HG03460 (cell line): ENCODE measurements around the gene PLA2G4E.

Experiments used
- ATAC-seq: cut with Tn5 transposase; IDR thresholded peaks from one replicate; pipeline ENCODE4 v1.9.1; 2021; ENCODE audit not compliant: unreplicated experiment

Gene PLA2G4E

DNA sequence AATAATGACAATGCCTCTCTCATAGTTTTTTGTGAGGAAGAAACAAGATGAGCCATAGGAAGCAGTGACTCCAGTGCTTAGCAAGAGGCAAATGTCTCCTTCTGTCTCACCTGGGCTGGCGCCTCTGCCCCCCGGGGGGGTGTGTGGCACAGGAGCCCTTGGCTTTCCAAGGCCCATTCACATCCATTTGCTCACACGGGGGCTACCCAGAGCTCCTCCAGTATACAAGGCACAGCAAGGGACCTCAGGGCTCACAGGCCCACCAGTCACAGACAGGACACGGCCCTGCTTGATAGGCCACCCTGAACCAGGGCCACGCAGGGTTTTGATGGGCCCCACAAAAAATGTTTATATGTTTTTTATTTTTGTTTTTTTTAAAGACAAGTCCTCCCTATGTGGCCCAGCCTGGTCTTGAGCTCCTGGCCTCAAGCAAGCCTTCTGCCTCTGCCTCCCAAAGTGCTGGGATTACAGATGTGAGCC lies 26.6 kb downstream of the PLA2G4E start:
- no peak for ATAC-seq

DNA sequence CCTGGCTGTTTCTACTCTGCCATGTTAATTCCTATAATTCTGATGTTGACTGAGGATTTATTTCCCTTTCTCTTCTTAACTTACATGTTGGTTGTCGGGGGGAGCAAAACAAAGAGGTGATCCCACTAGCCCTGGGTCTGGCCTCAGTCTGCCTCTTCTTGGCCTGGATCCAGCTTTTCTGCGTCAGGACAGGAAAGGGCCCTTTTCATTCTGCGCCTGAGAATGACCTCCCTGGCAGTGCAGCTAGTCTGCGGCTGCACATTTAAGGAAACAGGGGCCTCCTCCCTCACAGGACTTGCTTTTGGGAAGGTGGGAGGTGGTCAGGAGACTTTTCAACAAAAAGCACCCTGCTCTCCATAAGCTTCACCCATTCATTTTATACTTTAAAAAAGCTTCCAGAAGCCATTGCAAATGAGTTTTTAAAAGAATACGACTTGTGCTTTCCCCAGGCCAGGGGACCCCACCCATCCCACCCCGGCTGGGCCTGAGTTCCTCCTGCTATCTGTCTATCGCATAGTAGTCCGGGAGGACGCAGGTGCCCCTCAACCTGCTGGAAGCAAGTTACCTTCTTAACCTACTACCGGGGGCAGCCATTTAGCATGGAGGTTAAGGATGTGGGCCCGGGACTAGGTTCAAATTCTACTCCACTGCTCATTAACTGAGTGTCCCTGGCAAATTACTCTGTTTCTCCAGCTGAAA lies 27.2 kb downstream of the PLA2G4E start:
- no peak for ATAC-seq

DNA sequence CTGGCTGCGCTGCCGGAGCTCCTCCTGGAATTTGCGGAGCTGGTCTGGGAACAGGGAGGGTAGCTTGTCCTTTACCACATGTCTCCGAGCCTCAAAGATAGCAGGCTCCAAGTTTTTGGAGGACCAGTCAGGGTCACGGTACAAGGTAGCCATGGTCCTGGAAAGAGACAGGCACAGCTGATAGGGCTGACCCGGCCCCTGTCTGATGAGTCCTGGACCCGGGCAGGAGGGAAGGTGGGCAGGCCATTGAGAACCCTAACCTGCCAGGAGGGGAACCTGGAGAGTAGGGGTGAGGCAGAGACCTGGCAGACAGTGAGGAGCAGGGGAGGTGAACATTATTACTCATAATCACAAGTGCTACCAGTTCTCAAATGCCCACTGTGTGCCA lies 28.0 kb downstream of the PLA2G4E start:
- no peak for ATAC-seq

GRCh38 chr15:41992151-41992802 lies 28.6 kb downstream of the PLA2G4E start:
- ATAC-seq, result no peak

DNA sequence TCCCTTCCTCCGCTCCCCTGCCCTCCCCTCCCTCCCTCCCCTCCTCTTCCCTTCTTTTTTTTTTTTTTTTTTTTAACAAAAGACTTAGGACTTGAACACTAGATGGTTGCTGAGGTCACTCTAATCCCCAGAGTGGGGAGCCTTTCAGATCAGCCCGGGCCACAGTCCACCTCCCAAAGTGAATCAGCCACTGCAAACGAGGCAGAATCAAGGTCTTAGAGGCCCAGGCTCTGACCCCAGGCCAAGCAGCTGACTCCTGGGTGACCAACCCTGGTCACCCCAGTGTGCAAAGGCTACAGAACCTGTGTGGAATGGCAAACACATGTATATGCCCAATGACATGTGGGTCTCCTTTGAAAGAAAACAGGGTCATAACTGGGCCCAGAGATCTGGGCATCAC lies 30.2 kb downstream of the PLA2G4E start:
- ATAC-seq, result no peak

- no peak for ATAC-seq
Observed at GRCh38 chr15:41990243-41990605, 30.6 kb downstream of the PLA2G4E start.

GRCh38 chr15:41989573-41990242 lies 31.1 kb downstream of the PLA2G4E start:
- no peak for ATAC-seq

GRCh38 chr15:41988896-41989572 lies 31.8 kb downstream of the PLA2G4E start:
- ATAC-seq, result no peak

- no peak for ATAC-seq
Observed at GRCh38 chr15:41987925-41988275, 32.9 kb downstream of the PLA2G4E start.

DNA sequence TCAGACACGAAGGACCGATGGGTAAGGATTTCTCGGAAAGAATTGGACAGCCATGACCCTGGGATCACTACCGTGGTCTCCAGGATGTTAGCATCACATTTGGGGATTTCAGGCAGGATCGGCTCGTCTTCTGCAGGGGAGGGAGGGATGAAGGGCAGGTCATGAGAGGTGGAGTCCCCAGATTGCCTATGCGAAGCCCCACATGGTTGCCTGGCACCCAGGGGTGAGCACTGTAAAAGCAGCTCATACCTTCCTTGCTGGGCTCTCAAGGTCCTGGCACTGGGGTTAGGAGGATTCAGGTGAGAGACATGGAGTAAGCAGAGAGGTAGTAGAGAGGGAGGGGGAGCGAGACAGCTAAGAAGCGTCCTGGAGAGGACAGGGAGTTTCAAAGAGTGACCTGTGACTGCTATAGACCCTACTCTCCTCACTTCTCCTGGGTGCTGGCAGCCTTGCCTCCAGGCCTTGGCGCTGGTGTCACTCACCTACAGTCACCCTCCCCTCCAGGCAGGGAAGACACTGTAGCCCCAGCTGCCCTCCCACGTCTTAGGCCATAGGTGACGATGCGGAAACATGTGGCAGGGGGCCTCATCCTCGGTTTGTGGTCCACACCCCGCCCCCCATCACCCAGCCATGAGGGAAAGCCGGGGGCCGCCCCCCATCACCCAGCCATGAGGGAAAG lies 33.5 kb downstream of the PLA2G4E start:
- no peak for ATAC-seq

DNA sequence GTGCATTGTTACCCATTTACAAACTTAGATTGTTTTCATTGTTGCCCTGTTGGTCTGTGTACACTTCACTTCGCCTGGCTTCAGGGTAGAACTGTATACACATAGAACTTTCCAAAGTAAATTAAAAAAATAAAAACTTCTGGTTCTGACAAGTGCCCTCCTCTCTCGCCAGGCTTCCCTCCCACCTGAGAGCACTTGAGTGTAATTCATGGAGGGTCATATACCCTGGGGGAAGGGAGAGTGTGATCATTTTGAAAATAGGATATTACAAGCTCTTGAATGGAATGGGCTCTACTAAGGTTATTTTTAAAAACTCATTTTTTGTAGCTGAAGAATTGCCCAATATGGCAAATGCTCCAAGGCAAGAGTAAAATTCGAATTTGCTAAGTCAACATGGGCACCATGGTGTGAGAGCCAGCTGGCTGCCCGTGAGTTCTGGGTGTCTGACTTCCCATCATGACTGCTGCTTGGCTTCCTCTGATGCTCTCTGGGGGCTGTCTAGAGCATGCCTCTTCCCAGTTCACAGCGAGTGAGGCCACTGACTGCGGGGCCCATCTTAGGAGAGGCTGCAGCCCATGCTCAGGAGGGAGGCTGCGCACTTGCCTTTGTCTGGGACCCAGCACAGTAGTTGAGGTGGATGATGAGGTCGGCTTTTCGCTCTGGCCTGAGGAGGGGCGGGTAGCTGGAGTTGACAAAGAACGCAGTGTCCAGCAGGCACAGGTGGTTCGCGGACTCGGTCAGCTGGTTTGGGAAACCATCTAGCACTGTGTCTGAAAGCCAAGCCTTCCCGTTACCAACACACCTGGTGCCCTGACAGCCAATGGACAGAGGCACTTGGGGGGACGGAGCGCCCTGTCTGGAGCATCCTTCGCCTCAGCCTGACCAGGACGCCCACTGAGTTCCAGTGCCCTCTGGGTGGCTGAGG lies 35.3 kb downstream of the PLA2G4E start:
- ATAC-seq, result no peak

GRCh38 chr15:41984622-41985021 lies 36.2 kb downstream of the PLA2G4E start:
- no peak for ATAC-seq

DNA sequence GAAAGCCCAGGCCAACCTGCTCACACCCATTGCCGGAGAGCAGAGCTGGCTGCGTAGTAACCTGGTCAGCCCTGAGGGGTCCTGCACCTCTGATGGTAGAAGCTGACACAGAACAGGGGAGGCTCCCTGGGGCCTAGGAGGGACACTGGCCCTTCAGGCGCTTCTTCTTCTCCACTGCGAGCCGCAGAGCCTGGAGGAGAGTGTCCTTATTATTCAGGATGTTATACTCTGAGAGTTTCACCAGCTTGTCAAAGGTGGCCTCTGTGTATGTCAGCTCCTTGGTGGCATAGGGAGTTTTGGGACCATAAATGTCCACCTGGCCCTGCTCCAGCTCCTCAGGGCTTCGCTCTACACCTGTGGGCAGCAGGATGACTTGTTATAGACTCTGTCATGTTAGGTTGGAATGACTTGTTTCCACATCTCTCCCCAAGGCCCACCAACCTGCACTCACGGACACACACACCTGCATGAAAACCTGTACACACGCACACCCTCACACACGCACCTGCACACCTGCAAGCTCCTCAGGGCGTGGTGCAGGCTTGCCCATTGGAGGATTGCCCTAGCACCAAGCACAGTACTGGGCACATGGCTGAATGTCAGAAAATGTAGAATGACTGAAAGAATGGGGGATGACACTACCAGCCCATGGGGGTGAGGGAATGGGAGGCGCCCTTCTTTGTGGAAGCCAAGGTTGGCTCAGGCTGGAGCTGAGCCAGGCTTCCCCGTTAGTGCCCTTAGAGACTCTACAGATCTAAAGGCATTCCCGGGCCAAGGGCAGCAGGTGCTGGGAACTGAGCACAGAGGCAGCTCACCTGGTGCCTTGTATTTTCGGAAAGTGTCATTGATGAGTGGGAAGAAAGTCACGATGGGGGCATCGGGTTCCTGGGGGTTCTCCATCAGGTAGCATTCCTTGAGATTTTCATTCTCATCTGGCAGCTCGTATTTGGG lies 36.9 kb downstream of the PLA2G4E start:
- ATAC-seq, result no peak

GRCh38 chr15:41983221-41983620 lies 37.6 kb downstream of the PLA2G4E start:
- no peak for ATAC-seq

GRCh38 chr15:41982133-41982930 lies 38.5 kb downstream of the PLA2G4E start:
- no peak for ATAC-seq

DNA sequence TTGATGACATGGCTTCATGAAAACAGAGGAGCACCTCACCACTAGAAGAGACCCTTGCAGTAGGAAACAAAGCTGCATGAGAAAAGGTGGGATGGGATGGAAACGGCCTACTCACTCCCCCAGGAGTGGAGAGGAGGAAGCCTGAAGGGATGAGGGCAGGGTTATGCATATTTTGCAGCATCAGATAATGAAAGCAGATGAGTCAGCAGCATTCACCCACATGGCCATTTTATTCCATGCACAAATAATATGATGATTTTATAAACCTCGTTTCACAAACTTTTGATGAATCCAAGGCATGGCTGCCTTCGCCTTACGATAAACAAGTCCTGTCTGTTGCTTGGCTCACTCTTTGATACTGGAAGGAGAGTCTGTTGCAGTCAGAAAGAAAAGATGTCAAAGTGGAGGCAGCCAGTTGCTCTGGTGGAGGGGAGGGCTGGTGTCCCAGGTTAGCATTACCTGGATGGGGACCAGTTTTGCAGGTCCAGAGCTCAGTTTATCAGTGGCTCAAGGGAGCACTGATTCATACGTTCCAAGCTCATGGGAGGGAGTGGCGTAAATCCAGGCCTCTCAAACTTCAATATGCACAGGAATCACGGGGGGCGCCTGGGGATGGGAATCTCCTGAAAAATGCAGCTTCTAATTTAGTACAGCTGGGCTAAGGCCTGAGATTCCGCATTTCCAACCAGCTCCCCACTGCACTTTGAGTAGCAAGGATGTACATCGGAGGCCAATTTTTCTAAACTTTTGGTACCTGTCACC lies 39.3 kb downstream of the PLA2G4E start:
- no peak for ATAC-seq

- no peak for ATAC-seq
Observed at GRCh38 chr15:41980654-41981323, 40.1 kb downstream of the PLA2G4E start.
